Activated B cell treated with CpG ODN at 0.5 μM for 24 hours (primary cell): ENCODE measurements around the gene DCC. TPM values are rescaled to one million over a fixed set of nuclear protein-coding genes. Genes with fewer than 3 reads are reported as not detected.

Experiments used
- ATAC-seq: fragments of 200-7000 bp; cut with Tn5 transposase; one replicate; pipeline ENCODE4 v1.10.0; 2021; ENCODE audit warnings: low read depth, mild to moderate bottlenecking, moderate library complexity
- CTCF ChIA-PET: fragments of 350-600 bp; sonication (Branson Sonifier 250); formaldehyde crosslinking; loops from one replicate; lab custom pipeline; 2021; ENCODE audit warnings: antibody characterized with exemption; lab: Charles Lee
- POLR2A ChIA-PET: fragments of 350-600 bp; sonication (Branson Sonifier 250); formaldehyde crosslinking; loops from one replicate; lab custom pipeline; 2021; ENCODE audit warnings: antibody characterized with exemption; lab: Charles Lee
- DNase-seq: peaks from one replicate; pipeline ENCODE4 v3.0.0; 2022
- H3K27ac Mint-ChIP-seq: one replicate; pipeline ENCODE4 v1.8.0; 2020; ENCODE audit warnings: mixed read lengths
- H3K27me3 Mint-ChIP-seq: one replicate; pipeline ENCODE4 v1.8.0; 2021; ENCODE audit warnings: mixed read lengths
- H3K36me3 Mint-ChIP-seq: one replicate; pipeline ENCODE4 v1.8.0; 2021; ENCODE audit warnings: low read depth, mixed read lengths
- H3K4me1 Mint-ChIP-seq: one replicate; pipeline ENCODE4 v1.8.0; 2021; ENCODE audit warnings: mixed read lengths
- H3K4me3 Mint-ChIP-seq: one replicate; pipeline ENCODE4 v1.8.0; 2020; ENCODE audit warnings: mild to moderate bottlenecking, mixed read lengths
- H3K9me3 Mint-ChIP-seq: one replicate; pipeline ENCODE4 v1.8.0; 2020; ENCODE audit warnings: mixed read lengths
- intact Hi-C: fragments of 100-400 bp; cut with micrococcal nuclease; formaldehyde crosslinking; loops from one replicate; pipeline ENCODE4 v1.15.1; 2024
- total RNA-seq: library from RNA; stranded (reverse); gene quantifications from 2 replicates; pipeline ENCODE4 v1.2.3, GENCODE V29; 2022
- TF ChIP-seq, protein P1 (sequence below): fragments of 200-600 bp; IDR thresholded peaks from one replicate; pipeline ENCODE4 v1.8.0; 2022; ENCODE audit warnings: antibody characterized with exemption, mild to moderate bottlenecking

DCC gene
- total RNA-seq, 1 donor from 2014 or later = not detected

DNA sequence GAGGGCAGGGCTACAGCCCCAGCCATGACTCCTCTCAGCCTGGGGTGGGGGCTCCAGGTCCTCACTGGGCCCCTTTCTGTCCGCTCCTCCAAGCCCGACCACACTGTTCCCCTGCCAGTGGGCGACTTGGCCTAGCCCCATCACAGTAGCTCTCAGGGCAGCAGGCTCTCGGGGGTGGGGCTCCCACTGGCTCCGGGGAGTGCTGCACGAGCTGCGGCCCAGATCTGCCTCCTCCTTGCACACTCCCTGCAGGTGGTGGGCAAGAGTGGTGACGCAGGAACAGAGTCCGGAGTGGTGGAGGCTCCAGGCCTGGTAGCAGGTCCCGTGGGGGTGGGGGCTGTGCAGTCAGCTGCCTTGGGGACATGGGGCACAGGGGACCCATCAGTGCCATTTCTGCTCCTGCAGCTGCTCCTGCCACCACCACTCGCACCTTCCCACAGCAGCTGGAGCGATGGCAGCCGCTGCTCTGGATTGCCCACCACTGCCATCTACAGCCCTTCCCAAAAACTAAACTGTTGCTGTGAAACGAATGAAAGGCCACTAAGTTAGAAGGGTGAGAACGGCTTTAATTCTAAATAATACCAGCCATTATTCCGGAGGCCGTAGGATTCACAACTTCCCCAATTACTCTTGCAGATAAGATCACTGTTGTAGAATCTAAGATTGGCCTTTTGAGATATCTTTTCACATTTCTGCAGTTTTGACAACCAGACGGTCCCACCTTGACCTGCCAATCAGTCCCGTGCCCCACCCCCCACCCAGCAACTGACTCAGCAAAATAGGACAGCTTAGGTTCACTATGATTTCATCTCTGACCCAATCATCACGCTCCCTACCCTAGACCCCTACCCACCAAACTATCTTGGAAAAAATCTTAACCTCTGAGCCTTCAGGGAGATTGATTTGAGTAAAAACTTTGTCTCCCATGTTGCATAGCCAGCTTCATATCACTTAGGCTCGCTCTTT is 530.2 kb downstream of the DCC start:
- intact Hi-C loops = loop anchor here (10.0 kb wide), 1 partner anchor 55 kb away; no protein-coding TSS in a partner anchor
- ChIA-PET CTCF (no interaction called here), POLR2A (no interaction called here)
- DNase-seq (no peak), ATAC-seq (no peak)
- TF ChIP-seq, protein P1, sequence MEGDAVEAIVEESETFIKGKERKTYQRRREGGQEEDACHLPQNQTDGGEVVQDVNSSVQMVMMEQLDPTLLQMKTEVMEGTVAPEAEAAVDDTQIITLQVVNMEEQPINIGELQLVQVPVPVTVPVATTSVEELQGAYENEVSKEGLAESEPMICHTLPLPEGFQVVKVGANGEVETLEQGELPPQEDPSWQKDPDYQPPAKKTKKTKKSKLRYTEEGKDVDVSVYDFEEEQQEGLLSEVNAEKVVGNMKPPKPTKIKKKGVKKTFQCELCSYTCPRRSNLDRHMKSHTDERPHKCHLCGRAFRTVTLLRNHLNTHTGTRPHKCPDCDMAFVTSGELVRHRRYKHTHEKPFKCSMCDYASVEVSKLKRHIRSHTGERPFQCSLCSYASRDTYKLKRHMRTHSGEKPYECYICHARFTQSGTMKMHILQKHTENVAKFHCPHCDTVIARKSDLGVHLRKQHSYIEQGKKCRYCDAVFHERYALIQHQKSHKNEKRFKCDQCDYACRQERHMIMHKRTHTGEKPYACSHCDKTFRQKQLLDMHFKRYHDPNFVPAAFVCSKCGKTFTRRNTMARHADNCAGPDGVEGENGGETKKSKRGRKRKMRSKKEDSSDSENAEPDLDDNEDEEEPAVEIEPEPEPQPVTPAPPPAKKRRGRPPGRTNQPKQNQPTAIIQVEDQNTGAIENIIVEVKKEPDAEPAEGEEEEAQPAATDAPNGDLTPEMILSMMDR = no peak
- Mint-ChIP-seq H3K9me3 (no peaks in the 10 kb centered on the region), H3K36me3 (no peaks in the 10 kb centered on the region), H3K4me1 (no peaks in the 10 kb centered on the region), H3K27ac (no peak overlapping the region), H3K27me3 (no peaks in the 10 kb centered on the region), H3K4me3 (no peak overlapping the region)

DNA sequence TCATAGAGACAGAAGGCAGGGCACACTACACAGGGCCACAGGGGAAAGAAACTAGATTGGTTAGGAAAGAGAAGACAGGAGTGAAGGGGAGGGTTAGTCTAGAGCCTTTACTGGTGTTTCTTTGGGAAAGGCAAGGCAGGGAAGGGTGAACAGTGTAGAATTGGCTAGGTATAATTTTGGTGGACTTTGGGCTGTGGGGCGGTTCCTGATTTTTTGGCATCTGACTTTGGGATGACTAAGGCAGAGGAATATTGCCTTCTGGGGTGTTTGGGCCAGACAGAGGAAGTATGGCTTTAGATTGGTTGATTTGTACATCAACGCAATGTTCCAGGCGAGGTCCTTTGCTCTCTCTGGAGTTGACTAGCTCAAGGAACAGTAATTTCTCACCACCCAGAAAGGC is 534.8 kb downstream of the DCC start:
- Mint-ChIP-seq H3K27me3 (no peaks in the 10 kb centered on the region), H3K27ac (no peak overlapping the region), H3K4me3 (no peak overlapping the region), H3K9me3 (no peaks in the 10 kb centered on the region), H3K36me3 (no peaks in the 10 kb centered on the region), H3K4me1 (no peaks in the 10 kb centered on the region)
- ATAC-seq (no peak), DNase-seq (no peak)
- intact Hi-C loops = loop anchor here (10.0 kb wide), 1 partner anchor 60 kb away; no protein-coding TSS in a partner anchor
- TF ChIP-seq, protein P1 = no peak
- ChIA-PET CTCF (no interaction called here), POLR2A (no interaction called here)

DNA sequence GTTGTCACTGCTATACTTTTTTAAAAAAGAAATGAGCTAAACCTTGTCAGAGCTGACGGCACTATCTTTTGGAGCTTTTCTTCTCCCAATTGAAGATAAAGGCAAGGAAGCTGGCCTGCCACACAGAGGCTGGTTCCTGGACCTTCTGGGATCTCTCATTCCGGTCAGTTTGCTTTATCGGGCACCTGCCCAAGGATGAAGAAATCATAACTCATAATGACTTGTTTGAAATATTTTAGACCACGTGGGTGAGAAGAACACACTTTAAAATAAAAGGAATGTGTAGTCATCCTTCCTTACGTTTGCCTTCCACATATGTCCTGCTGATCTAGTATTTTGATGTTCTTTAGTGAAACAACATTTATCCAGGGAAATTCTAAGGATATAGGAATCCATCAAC is 535.7 kb downstream of the DCC start:
- no peaks in the 10 kb centered on the region for H3K9me3 Mint-ChIP-seq
- H3K4me3 Mint-ChIP-seq = no peak overlapping the region
- no peak for ATAC-seq
- H3K36me3 Mint-ChIP-seq = no peaks in the 10 kb centered on the region
- no peak for DNase-seq
- TF ChIP-seq, protein P1 = no peak
- H3K27me3 Mint-ChIP-seq = no peaks in the 10 kb centered on the region
- H3K4me1 Mint-ChIP-seq = no peaks in the 10 kb centered on the region
- intact Hi-C loops = loop anchor here (10.0 kb wide), 1 partner anchor 61 kb away; no protein-coding TSS in a partner anchor
- ChIA-PET CTCF (no interaction called here), POLR2A (no interaction called here)
- no peak overlapping the region for H3K27ac Mint-ChIP-seq

DNA sequence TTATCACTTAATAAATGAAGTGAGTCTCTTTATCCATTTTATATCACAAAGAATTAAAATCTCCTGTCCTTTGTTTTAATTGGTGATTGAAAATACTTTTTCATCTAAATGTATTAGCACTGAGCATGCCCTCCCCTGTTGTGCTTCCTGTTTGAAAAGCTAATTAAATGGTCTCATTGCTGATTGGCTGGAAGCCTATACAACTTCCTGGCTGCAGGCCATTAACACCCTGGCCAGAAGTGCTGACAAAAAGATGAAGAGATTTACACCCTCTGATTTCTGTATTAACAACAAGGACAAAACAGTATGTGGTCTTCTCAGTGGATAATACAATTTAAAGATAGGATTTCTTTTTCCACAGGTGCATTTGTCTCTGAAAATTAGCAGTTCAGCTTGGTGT is 548.0 kb downstream of the DCC start:
- ATAC-seq (no peak), DNase-seq (no peak)
- ChIA-PET CTCF (no interaction called here), POLR2A (no interaction called here)
- Mint-ChIP-seq H3K9me3 (peaks cover 2% of the 10 kb centered on the region), H3K27me3 (no peaks in the 10 kb centered on the region), H3K27ac (no peak overlapping the region), H3K36me3 (no peaks in the 10 kb centered on the region), H3K4me3 (no peak overlapping the region), H3K4me1 (no peaks in the 10 kb centered on the region)
- intact Hi-C loops = no loop called here
- TF ChIP-seq, protein P1 = no peak

DNA sequence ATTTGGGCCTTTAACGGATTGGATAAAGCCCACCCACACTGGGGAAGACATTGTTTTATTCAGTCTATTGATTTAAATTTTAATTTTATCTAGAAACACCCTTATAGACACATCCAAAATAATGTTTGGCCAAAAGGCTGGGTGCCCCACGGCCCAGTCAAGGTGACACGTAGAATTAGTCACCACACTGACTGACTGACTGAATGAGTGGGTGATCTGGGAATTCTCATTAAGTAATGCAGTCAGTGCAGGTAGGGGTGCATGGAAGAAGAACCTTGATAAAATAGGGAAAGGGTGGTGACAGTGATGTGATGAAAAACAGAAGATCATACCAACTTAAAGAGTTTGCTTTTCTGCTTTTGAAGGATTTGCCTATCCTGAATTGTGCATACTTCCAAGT is 554.8 kb downstream of the DCC start:
- no peaks in the 10 kb centered on the region for H3K36me3 Mint-ChIP-seq
- H3K27me3 Mint-ChIP-seq = no peaks in the 10 kb centered on the region
- TF ChIP-seq, protein P1 = no peak
- POLR2A ChIA-PET = no interaction called here
- intact Hi-C loops = no loop called here
- CTCF ChIA-PET = no interaction called here
- no peak overlapping the region for H3K4me3 Mint-ChIP-seq
- DNase-seq (no peak), ATAC-seq (no peak)
- H3K4me1 Mint-ChIP-seq = no peaks in the 10 kb centered on the region
- H3K27ac Mint-ChIP-seq = no peak overlapping the region
- no peaks in the 10 kb centered on the region for H3K9me3 Mint-ChIP-seq
